OCI-LY7 (cell line): ENCODE results near the gene CFAP61.

ENCODE experiments used
- EZH2phosphoT487 ChIP-seq: fragments of 200-600 bp; sonication (generic); IDR thresholded peaks from 2 replicates; pipeline ENCODE4 v1.6.1; 2018; ENCODE audit warnings: low read depth, borderline replicate concordance, mild to moderate bottlenecking, mixed run types, antibody characterized with exemption, low read length, moderate library complexity, mixed read lengths
- TF ChIP-seq, protein P1 (sequence below): fragments of 200-600 bp; sonication (generic); conservative IDR thresholded peaks from 2 replicates; pipeline ENCODE4 v1.5.1; 2014; ENCODE audit warnings: mild to moderate bottlenecking, antibody characterized with exemption, low read length, moderate library complexity, mixed read lengths

DNA sequence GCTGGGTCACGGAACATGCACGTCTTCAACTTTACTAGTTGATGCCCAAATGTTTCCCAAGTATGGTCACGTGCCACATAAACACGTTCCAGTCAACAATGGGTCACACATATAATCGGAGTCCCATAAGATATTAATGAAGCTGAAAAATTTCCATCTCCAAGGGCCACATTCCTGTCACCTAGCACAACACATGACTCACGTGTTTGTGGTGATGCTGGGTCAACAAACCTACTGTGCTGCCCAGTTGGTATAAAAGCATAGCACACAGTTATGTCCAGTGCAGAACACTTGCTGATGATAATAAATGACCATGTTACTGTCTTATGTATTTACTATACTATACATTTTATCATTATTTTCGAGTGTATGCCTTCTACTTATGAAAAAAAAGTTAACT lies 247.6 kb downstream of the CFAP61 start:
- TF ChIP-seq, protein P1, sequence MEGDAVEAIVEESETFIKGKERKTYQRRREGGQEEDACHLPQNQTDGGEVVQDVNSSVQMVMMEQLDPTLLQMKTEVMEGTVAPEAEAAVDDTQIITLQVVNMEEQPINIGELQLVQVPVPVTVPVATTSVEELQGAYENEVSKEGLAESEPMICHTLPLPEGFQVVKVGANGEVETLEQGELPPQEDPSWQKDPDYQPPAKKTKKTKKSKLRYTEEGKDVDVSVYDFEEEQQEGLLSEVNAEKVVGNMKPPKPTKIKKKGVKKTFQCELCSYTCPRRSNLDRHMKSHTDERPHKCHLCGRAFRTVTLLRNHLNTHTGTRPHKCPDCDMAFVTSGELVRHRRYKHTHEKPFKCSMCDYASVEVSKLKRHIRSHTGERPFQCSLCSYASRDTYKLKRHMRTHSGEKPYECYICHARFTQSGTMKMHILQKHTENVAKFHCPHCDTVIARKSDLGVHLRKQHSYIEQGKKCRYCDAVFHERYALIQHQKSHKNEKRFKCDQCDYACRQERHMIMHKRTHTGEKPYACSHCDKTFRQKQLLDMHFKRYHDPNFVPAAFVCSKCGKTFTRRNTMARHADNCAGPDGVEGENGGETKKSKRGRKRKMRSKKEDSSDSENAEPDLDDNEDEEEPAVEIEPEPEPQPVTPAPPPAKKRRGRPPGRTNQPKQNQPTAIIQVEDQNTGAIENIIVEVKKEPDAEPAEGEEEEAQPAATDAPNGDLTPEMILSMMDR, result no peak
- TF ChIP-seq EZH2phosphoT487, result no peak
